ENCODE measurements around the gene RBM4. TPM values are rescaled to one million over a fixed set of nuclear protein-coding genes. Genes with fewer than 3 reads are reported as not detected.

Gene RBM4
- total RNA-seq, 4 donors from 2014 or later, result 62.4 to 117 (median 69.2) TPM

DNA sequence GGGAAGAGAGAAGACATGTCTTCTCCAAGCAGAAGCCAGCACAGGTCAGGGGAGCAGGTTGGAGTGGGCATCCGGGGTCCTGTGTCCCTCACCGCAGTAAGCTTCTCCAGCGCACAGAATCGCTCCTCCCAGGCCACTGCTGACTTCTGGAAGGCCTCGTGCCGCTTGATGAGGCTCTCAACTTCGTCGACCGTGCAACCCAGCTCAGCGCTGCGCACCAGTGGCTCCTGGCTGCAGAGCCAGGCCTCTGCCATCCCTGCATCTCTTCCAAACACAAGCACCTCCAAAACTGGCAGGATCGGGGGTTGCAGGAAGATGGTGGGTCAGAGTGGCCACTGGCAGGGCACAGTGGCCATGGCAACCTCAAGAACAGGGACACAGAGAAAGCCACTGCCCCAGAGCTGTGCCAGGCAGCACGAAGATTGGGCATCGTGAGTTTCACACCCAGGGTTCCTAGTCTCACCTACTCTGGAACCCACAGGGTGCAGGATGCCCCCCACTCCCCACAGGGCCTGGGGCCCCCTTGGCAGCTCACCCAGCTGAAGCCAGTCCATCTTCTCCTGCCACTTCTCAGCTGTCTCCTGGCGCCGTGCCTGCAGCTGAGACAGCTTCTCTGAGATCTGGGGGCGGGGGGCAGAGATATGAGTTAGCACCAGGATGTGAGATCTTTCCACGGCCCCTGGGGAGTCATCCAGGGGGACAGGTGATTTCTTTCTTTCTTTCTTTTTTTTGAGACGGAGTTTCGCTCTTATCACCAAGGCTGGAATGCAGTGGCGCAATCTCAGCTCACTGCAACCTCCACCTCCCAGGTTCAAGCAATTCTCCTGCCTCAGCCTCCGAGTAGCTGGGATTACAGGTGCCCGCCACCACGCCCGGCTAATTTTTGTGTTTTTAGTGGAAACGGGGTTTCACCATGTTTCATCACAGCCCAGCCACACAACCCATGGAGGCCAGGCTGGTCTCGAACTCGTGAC, 50.3 kb downstream of the RBM4 start:
- H3K27me3 ChIP-seq, result no peaks in the 10 kb centered on the region
- DNase-seq (no peak), ATAC-seq (no peak)
- in situ Hi-C loops (cut with MboI; ENCODE audit: low sequenced_read_pairs in 4 of 4), result loop anchor here in 2 of 4 donors (25.0 kb wide), 1 partner anchor 277 kb away; the partner anchor contains the start of gene NPAS4 (in 2 of the 2)
- H3K36me3 ChIP-seq, result no peaks in the 10 kb centered on the region
- no peaks in the 10 kb centered on the region for H3K9me3 ChIP-seq
- no peak overlapping the region for H3K27ac ChIP-seq
- intact Hi-C loops (cut with DNase I; ENCODE audit: low total_unique reads), result no loop called here
- H3K4me3 ChIP-seq, result no peak overlapping the region
- TF ChIP-seq CTCF (IDR thresholded peaks at IDR 0.05 in 4 of 5, conservative IDR thresholded peaks at IDR 0.05 in 1 of 5) (no peak), POLR2A (IDR thresholded peaks at IDR 0.05) (no peak)
- no peaks in the 10 kb centered on the region for H3K4me1 ChIP-seq

GRCh38 chr11:66689661-66690590, 51.4 kb downstream of the RBM4 start:
- ATAC-seq, result no peak
- no peak overlapping the region for H3K4me3 ChIP-seq
- intact Hi-C loops (cut with DNase I; ENCODE audit: low total_unique reads) (no loop called here), in situ Hi-C loops (cut with MboI; ENCODE audit: low sequenced_read_pairs in 4 of 4) (loop anchor here (5.0 to 25.0 kb wide), 3 partner anchors 142 to 278 kb away; partner anchors contain the start of gene NPAS4 (in 2 of the 4))
- no peaks in the 10 kb centered on the region for H3K9me3 ChIP-seq
- peaks cover 0 to 6% of the 10 kb centered on the region in 2 donors for H3K4me1 ChIP-seq
- no peaks in the 10 kb centered on the region for H3K36me3 ChIP-seq
- DNase-seq, result no peak
- H3K27ac ChIP-seq, result no peak overlapping the region
- no peak for TF ChIP-seq CTCF (IDR thresholded peaks at IDR 0.05 in 4 of 5, conservative IDR thresholded peaks at IDR 0.05 in 1 of 5)
- TF ChIP-seq POLR2A (IDR thresholded peaks at IDR 0.05), result no peak
- H3K27me3 ChIP-seq, result no peaks in the 10 kb centered on the region

DNA sequence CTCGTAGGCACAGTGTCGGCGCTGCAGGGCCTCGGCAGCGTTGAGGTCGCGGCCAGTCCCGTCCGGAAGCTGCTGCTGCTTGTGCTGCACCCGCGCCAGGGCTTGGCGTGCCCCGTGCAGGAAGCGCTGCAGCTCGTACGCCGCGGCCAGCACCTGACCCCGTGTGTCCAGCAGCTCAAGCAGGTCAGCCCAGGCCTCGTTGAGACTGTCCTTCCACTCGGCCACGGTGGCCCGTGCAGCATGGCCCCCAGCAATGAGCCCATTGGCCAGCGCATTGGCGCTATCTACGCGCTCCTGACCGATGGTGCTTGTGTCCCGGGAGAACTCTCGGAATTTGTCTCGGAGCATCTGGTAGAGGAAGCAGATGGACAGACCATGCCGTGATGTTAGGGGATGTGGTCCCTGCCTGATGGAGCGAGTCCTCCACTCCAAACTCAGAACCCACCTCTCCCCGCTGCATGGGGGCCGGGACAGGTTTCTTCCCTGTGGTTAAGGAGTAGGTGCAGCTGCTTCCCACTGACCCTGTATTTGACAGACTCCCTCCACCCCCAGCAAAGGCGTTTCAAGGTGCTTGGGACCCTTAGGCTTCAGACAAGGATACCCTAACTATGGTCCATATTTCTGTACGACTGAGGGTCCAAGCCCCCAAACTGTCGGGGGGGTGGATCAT, 52.9 kb downstream of the RBM4 start:
- Histone ChIP-seq H3K36me3 (no peaks in the 10 kb centered on the region), H3K4me1 (peaks cover 0 to 7% of the 10 kb centered on the region in 2 donors), H3K27ac (no peak overlapping the region), H3K27me3 (no peaks in the 10 kb centered on the region), H3K4me3 (no peak overlapping the region), H3K9me3 (no peaks in the 10 kb centered on the region)
- in situ Hi-C loops (cut with MboI; ENCODE audit: low sequenced_read_pairs in 4 of 4), result loop anchor here (5.0 to 25.0 kb wide), 3 partner anchors 141 to 279 kb away; partner anchors contain the start of gene NPAS4 (in 2 of the 4)
- intact Hi-C loops (cut with DNase I; ENCODE audit: low total_unique reads), result no loop called here
- TF ChIP-seq CTCF (IDR thresholded peaks at IDR 0.05 in 4 of 5, conservative IDR thresholded peaks at IDR 0.05 in 1 of 5), result no peak
- TF ChIP-seq POLR2A (IDR thresholded peaks at IDR 0.05), result no peak
- no peak for ATAC-seq
- DNase-seq, result no peak

DNA sequence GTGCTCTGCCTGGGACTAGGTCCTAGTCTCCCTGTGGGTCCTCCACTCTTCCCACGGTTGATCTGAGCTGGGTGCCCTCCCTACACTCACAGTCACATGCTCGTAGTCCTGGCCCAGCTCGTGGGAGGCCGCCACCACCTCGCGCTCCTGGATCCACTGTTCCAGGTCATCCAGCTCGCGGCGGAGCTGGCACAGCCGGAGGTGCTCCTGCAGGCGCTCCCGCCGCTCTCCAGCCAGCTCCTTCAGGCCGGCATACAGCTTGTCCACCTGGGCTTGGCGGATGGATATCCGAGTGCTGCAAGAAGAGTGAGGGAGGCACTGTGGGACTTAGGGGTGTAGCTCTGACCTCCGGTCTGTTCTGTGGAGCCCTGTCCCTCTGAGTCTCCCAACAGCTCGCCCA, 53.9 kb downstream of the RBM4 start:
- Histone ChIP-seq H3K36me3 (no peaks in the 10 kb centered on the region), H3K4me3 (no peak overlapping the region), H3K9me3 (no peaks in the 10 kb centered on the region), H3K4me1 (peaks cover 0 to 7% of the 10 kb centered on the region in 2 donors), H3K27me3 (no peaks in the 10 kb centered on the region), H3K27ac (no peak overlapping the region)
- ATAC-seq (no peak), DNase-seq (no peak)
- in situ Hi-C loops (cut with MboI; ENCODE audit: low sequenced_read_pairs in 4 of 4) (loop anchor here (5.0 to 25.0 kb wide), 3 partner anchors 140 to 280 kb away; partner anchors contain the start of gene NPAS4 (in 2 of the 4)), intact Hi-C loops (cut with DNase I; ENCODE audit: low total_unique reads) (no loop called here)
- no peak for TF ChIP-seq POLR2A (IDR thresholded peaks at IDR 0.05)
- TF ChIP-seq CTCF (IDR thresholded peaks at IDR 0.05 in 4 of 5, conservative IDR thresholded peaks at IDR 0.05 in 1 of 5), result no peak

All from gastrocnemius medialis (tissue), 4 donors.